NCI-H2227 (cell line): ENCODE results near the gene TRIM26.

ENCODE experiments used
- DNase-seq: peaks from one replicate; lab custom pipeline; 2025; ENCODE audit not compliant: unreplicated experiment; lab: John Stamatoyannopoulos, UW

The TRIM26 gene

DNA sequence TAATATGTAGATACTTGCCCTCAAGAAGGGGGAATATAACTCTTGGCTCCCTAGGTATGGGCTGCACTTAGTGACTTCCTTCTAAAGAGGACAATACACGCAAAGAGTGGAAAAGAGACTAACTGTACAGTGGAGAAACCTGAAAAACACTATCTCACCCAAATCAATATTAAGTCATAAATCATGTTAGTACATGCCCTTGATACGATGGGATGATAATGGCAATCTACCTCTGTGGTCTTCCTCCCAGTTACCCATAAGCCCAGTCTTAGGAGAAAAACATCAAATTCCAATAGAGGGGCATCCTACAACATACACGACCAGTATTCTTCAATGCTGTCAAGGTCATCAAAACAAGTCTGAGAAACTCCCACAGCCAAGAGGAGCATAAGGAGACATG, 1.3 kb downstream of the TRIM26 start:
- no peak for DNase-seq

DNA sequence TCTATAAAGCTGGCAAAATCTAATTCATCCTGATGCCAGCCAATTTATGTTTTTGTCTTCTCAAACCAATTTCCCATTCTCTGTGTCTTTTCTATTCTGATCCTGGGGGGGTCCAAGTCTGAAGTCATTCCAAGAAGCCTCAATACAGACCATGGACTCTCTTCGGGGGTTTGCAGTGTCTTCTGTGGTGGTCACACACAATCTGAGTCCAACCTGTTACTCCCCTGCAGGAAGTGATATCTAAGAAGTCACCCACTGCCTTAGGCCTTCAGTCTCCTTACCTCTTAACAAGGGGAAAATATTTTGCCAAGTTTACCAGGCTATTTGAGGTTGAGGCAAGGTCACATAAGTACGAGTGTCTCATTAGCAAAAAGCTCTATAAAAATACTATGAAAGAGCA, 1.9 kb downstream of the TRIM26 start:
- DNase-seq, result no peak

DNA sequence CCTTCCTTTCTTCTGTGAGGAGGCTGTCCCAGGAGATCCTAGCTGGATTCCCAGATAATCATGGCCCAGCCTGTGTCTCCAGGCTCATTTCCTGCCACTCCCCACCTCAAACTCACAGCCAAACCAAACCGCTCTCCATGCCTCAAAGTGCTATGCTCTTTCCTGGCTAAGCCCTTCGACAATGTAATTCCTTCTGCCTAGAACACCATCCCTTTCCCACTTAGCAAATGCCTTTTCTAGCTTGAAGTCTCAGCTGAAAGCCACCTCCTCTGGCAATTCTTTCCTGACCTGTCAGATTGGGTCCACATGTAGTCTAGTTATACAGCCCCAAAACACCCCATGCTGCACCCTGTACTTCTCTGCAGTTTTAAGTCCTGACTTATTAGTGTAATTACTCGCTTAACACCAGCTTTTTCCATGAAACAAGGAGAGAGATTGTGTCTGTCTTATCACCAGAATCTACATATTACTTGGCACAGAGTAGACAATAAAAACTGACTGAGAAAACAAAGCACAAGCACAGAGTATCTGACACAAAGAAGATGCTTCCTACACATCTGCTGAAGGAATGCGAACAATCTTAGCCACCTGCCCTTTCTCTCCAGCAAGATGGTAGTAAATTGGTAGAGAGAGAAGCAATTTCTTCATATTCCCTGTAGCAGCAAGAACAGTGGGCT, 5.4 kb downstream of the TRIM26 start:
- no peak for DNase-seq

GRCh38 chr6:30206799-30207618, 6.2 kb downstream of the TRIM26 start:
- DNase-seq, result no peak

DNA sequence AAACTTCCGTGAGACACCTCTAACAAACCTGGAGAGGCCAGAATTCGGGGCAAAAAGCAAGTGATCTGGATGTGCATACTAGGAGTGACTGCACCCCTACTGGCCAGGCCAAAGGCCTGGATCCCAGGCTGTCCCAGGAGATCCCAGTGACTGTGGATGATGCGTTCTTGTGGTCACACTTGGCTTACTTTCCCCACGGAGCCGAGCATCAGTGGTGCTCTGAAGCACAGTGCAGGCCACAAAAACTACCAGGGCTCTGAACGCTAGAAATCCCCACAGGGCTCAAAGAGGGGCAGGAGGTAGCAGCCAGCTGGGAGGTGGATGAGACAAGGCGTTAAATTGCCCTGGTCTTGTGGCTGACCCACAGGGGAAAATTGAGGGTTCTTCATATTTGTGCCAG, 7.1 kb downstream of the TRIM26 start:
- no peak for DNase-seq

DNA sequence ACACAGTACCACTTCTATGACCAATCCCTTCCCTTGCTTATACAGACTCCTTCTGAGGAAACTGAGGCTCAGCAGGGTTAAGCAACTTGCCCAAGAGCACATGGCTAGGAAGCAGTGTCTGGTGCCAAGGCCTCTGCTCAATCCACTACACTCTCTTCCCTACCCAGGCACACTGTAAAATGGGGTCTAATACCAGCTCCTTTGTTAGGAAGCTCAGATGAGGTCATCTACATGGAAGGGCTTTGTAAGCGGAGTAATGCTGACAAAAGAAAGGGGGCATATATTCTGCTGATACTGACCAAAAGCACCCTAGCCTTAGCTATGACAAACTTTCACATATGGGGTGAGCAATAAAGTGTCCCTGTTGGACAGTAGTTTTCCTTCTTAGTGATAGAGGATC, 9.1 kb downstream of the TRIM26 start:
- DNase-seq, result no peak

GRCh38 chr6:30202366-30202765, 10.8 kb downstream of the TRIM26 start:
- DNase-seq, result no peak

GRCh38 chr6:30200551-30201281, 12.5 kb downstream of the TRIM26 start:
- no peak for DNase-seq

DNA sequence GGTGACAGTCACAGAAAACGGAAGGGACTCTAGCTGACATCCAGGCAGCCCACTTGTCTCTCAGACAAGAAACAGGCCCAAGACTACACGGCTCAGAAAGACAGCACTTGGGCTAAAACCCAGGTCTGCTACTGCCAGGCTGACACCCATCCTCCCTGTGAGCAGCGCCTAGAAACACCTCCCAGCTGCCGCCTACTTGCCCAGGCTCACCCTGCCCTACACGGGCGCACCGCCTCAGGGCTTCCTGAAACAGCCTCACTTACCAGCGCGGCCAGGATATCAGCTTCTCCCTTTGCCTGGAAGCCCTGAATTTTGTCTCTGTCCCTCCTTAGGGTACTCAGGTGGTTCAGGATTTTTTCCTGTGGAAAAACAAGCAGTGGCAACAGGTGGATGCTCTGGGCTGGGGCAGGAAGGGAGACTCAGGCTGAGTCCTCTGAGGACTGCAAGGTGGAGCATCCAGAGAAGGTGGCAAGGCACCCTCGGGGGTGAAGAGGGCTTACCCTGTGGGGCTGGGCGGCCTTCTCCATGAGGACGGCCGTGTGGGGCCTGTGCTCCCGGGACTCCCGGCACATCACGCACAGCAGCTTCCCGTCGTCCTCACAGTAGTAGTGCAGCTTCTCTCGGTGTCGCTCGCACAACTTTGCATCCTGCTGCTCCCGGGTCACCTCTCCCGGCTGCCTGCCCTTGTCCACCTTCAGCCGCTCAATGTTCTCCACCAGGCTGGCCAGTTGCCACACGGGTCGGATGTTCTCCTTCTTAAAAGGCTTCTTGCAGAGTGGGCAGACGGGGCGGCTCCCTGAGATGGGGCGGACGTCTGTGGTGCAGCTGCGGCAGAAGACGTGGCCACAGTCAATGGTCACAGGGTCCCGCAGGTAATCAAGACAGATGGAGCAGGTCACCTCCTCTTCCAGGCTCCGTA, 14.8 kb downstream of the TRIM26 start:
- no peak for DNase-seq

DNA sequence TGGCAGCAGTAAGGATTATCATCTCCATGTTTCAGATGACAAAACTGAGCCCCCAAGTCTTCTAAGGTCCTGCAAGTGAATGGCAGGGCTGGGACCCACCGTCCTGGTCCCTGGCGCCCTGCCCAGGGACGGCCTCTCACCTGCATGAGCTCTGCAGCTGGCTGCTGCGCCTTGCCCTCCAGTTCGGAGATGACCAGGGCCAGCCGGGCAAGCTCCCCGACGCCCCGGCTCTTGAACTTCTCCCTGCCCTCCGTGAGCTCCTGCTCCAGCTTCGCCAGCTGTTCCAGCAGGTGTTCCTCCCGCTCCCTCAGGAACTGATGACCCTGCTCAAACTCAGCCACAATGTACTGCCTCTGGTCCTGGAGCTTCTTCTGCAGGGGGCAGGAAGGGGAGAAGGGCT, 16.8 kb downstream of the TRIM26 start:
- no peak for DNase-seq

DNA sequence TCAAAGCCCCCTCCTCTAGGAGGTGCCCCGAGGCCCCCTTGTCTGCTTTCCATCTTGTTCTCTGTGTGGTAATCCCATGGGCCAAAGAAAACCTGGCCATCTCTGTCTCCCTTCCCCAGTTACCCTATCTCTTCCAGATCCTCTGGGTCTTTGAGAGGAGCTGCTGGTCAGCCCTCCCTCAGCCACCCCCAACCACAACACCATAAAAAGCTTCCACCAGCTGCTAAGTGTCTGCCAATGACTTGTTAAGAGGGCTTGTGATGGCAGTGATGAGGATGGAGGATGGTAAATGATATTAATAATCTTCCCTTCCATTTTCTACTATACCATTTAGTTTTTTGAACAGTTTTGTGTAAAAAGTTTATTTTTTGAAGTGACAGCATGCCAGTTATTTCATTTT, 17.3 kb downstream of the TRIM26 start:
- DNase-seq, result no peak

- no peak for DNase-seq
Observed at GRCh38 chr6:30194797-30195690, 18.2 kb downstream of the TRIM26 start.

DNA sequence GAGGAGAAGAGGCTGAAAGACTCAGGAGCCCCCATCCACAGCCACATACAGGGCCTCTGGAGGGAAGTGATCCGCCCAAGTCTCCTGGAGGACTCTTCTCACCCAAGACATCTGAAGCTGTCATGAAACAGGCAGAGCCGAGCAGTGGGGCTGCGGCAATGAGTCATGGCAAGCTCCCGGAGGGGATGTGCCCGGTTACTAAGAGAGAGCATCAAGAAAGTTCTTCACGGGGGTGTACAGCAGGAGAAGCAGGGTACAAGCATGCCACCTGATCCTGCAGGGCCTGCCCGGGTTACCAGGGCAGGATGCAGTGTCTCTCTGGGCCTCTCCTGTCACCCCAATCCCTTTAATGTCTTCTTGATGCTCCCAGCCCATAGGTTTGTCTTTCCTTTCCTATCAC, 21.1 kb downstream of the TRIM26 start:
- no peak for DNase-seq

DNA sequence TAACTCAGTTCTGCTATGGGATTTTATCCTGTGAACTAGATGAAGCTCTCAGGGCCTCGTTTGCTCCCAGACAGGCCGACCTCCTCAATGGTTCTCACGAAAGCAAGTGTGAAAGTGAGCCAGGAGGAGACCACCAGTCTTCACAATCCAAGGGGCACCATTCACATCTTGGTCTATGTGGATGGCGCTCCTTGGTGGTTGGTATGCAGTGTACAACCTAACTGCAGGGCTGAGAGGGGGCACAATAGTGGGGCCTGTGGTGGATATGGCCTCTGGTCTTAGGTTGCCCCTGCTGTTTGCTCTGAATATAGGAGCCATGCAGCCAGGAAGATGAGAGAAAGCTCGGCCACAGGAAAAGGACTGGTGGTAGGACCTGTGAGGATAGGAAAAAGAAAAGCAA, 24.7 kb downstream of the TRIM26 start:
- DNase-seq, result no peak

DNA sequence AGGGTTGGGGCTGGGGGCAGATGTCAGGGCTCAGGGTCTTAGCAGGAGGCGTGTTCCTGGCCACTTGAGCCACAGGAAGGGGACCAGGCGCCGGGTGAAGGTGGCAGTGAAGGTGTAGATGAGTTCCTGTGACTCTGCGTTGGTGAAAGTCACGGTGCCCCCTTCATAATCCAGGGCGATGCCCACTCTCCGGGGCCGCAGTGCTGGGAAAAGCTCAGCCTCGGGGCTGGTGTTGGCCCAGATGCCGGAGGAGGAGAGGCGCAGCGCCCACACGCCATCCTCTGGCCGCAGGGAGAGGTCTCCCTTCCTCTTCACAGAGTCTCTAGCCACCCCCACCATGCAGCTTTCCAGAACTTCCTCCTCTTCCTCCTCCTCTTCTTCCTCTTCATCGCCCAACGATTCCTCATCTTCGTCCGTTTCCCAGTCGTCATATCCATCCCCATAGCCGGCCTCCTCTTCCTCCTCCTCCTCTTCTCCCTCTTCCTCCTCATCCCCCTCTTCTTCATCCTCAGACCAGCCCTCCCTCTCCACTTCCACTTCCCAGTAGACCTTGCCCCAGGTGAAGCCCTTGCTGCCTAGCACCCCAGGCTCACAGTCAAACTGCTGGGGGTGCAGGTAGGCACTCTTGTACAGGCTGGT, 27.2 kb downstream of the TRIM26 start:
- DNase-seq, result no peak

DNA sequence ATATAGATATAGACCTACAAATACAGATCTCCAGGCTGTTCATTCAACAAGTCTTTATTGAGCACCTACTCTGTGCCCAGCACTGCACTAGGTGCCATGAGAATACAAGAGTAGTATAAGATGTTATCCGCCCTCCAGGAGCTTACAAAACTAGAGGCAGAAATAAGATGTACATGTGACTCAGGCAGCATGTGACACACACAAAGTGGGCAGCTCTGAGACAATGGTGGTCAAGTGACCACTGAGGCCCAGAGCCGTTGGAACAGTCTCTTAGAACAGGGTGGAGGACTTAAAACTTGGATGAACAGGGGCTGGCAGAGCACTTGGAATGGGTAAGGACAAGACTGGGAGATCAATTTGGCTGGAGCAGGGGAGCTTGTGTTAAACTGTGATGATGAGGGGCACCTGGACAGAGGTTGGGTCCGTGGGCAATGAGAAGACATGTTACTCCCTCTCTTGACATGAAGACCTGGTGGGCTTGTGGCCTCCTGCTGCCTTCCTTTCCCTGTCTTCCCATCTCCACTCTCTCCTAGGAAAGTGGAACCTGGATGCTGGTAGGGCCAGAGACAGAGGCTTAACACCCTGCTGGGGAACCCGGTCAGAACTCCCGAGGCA, 28.7 kb downstream of the TRIM26 start:
- no peak for DNase-seq

GRCh38 chr6:30180145-30180544, 33.1 kb downstream of the TRIM26 start:
- no peak for DNase-seq

DNA sequence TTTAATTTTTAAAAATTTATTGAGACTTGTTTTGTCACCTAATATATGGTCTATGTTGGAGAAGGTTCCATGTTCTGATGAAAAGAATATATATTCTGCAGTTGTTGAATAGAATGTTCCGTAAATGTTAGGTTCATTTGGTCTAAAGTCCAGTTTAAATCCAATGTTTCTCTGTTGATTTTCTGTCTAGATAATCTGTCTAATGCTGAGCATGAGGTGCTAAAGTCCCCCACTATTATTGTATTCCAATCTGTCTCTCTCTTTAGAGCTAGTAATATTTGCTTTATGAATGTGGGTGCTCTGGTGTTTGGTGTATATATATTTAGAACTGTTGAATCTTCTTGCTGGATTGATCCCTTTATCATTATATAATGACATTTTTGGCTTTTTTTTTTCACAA, 34.4 kb downstream of the TRIM26 start:
- no peak for DNase-seq

DNA sequence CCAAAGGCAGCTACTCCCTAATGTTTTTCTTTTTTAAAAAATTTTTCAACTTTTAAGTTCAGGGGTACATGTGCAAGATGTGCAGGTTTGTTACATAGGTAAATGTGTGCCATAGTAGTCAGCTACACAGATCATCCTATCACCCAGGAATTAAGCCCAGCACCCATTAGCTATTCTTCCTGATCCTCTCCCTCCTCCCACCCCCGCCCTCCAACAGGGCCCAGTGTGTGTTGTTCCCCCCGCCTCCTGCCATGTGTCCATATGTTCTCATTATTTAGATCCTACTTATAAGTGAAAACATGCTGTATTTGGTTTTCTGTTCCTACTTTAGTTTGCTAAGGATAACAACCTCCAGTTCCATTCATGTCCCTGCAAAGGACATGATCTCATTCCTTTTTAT, 37.4 kb downstream of the TRIM26 start:
- DNase-seq, result no peak
